KBM-7 (cell line): Measurements from ENCODE around the gene BAIAP2.

Source experiments
- DNase-seq: peaks from one replicate; pipeline ENCODE4 v3.0.0-alpha.2; 2015
- in situ Hi-C: fragments of 300-500 bp; cut with MboI; formaldehyde crosslinking; loops from 2 replicates; pipeline ENCODE4 v1.14.3; 2020; ENCODE audit warnings: low sequenced_read_pairs, low pct_unique_long_range_greater_than_20kb, mixed read lengths

The BAIAP2 gene, protein sequence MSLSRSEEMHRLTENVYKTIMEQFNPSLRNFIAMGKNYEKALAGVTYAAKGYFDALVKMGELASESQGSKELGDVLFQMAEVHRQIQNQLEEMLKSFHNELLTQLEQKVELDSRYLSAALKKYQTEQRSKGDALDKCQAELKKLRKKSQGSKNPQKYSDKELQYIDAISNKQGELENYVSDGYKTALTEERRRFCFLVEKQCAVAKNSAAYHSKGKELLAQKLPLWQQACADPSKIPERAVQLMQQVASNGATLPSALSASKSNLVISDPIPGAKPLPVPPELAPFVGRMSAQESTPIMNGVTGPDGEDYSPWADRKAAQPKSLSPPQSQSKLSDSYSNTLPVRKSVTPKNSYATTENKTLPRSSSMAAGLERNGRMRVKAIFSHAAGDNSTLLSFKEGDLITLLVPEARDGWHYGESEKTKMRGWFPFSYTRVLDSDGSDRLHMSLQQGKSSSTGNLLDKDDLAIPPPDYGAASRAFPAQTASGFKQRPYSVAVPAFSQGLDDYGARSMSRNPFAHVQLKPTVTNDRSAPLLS

DNA sequence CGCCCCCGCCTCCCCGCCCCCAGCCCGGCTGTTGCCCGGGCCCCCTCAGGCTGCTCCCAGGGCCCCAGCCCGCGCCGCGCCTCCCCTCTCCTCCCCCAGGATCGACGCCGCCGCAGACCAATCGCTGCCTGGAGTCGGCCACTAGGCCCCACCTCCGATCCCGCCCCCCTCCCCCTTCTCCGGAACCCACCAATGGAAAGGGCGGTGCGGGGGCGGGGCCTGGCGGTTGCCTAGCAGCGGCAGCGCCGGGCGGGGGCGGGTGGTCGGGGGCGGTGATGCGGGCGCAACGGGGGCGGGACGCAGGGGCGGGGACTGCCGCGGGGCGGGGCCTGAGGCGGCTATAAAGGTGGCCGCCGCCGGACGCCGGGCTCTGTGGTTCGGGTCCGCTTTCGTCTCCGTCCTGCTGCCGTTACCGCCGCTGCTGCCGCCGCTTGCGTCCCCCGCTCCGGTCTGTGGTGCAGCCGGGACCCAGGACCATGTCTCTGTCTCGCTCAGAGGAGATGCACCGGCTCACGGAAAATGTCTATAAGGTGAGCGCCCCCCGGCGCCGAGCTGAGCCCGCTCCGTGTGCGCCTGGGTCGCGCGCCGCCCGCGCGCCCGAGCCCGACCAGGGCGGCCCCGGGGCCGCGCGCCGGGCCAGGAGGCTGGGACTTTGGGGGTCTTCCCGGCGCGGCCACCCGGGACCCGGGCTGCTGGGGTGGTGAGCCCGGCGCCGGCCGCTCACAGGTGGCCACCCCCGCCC lies at the start of gene BAIAP2:
BAIAP2 (plus strand) TSS at position 373 of the 742 bp plus-strand sequence; CDS start at position 477, 104 bp downstream.
- DNase-seq: peak; percentile 79
- in situ Hi-C loops: no loop called here

DNA sequence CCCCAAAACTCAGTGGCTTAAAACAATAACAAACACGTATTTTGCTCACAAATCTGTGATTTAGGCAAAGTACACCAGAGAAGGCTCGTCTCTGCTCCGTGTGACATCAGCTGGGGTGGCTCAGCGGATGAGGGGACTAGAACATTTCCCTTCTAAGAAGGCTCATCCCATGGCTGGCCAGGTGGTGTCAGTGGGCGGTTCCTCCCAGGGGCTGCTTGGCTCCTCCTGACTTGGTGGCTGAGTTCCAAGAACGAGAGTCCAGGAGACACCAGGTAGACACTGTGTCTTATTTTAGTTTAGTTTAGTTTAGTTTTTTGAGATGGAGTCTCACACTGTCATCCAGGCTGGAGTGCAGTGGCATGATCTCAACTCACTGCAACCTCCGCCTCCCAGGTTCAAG lies 48.9 kb upstream of the BAIAP2 start:
- in situ Hi-C loops: no loop called here
- no peak for DNase-seq

DNA sequence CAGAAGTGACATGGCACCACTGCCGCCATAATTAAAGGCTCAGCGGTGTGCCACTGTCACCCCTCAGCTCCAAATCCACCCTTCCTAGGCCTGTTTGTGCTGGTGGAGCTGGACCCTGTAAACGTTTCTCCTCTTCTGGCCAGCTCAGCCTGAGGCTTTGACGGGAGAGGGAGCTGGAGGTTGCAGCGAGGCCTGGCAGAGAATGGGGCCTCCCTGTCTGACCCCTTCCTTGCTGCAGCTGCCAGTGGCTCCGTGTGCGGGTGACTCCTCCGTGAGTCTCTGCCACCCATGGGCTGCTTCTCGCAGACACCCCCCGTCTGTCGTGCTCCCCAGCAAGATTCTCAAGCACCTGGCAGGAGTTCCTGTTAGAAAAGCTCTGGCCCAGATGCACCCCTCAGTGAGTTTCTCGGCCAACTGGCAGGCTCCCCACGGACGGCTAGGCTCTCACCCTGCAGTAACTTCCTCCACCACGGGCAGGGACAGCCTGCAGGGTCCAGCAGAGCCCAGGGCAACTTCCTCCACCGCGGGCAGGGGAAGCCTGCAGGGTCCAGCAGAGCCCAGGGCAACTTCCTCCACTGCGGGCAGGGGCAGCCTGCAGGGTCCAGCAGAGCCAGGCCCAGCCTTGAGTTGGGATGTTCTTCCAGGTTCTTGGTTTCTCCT lies 48.0 kb upstream of the BAIAP2 start:
- in situ Hi-C loops: no loop called here

DNA sequence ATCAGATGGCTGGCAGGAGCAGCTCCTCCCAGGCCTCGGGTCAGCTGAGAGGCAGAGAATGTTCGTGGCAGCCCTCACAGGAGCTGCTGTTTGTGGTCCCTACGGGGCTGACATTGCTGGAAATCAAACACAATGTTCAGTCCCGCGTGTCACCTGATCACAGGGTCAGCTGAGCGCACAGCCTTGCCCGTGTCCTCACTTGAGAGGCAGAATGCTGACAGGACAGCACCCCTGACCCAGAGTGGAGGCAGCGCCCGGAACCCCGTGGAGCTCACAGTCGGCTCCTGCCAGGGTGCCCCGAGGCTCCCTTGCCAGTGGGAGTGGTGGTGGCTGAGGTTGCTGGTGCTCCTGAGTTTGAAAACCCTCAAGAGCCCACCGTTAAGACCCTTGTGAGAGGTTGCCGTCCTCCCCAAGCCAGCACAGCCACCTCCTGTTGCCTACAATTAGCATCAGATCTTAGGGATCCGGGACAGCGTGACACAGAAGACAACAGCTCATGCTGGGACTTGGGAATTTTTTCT lies 47.0 kb upstream of the BAIAP2 start:
- no peak for DNase-seq
- in situ Hi-C loops: no loop called here

More for the DNA sequence above, 48.0 kb upstream of the BAIAP2 start:
- DNase-seq: no peak

DNA sequence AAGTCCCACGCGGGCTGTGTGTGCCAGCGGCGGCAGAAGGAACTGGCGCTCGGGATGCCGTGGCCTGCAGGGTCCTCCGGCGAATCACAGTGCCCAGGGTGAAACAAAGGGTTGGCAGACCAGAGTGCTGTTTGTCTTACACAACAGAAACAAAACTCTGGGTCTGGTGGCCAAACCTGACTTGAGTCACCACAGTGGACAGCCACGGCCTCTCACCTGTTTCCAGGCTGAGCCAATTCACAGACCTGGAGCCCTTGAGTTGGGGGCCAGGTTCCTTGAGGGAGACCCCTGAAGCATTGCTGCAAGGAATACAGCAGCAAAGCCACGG lies 45.4 kb upstream of the BAIAP2 start:
- DNase-seq: no peak
- in situ Hi-C loops: no loop called here

DNA sequence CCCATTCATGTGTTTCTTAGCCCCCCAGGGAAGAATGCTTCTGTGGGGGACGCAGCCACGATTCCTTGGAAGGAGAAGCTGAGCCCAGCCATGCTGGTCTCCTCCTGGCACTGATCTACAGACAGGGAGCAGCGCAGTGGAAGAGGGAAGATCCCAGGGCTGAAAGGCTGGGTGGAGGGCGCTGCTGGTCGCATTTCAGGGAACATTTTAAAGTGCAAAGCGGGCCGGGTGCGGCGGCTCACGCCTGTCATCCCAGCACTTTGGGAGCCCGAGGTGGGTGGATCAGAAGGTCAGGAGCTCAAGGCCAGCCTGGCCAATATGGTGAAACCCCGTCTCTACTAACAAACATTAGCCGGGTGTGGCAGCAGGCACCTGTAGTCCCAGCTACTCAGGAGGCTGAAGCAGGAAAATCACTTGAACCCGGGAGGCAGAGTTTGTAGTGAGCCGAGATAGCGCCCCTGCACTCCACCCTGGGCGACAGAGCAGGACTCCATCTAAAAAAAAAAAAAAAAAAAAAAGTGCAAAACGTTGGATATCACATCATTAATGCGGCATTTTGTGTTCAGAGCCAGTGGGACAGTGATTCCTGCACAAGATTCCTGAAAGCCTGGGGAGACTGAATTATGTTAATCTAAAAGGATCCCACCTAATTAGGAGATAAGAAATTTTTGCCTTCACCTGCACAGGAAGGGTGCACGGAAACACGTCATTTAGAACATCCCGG lies 43.9 kb upstream of the BAIAP2 start:
- in situ Hi-C loops: no loop called here
- DNase-seq: peak; percentile 35

DNA sequence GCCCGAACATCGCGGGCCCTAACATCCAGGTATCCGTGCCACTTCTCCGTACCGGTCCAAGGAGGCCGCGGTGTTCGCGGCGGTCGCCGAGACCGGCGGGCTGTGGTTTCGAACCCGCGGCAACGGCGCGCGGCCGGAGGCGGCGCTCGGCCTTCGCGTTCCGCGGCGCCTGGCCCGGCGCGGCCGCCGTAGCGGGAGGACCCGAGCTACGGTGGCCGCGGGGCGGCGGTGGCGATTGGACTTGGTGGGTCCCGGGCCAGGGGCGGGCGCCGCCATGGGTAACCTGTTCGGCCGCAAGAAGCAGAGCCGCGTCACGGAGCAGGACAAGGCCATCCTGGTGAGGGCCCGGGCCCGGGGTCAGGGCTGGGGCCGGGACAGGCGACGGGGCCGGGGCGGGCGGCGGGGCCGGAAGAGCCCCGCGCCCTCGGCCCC lies 43.3 kb upstream of the BAIAP2 start, which contains the start of gene CHMP6:
CHMP6 (plus strand) TSS at position 197 of the 432 bp plus-strand sequence; CDS start at position 275, 78 bp downstream.
- DNase-seq: peak; percentile 62
- in situ Hi-C loops: no loop called here

DNA sequence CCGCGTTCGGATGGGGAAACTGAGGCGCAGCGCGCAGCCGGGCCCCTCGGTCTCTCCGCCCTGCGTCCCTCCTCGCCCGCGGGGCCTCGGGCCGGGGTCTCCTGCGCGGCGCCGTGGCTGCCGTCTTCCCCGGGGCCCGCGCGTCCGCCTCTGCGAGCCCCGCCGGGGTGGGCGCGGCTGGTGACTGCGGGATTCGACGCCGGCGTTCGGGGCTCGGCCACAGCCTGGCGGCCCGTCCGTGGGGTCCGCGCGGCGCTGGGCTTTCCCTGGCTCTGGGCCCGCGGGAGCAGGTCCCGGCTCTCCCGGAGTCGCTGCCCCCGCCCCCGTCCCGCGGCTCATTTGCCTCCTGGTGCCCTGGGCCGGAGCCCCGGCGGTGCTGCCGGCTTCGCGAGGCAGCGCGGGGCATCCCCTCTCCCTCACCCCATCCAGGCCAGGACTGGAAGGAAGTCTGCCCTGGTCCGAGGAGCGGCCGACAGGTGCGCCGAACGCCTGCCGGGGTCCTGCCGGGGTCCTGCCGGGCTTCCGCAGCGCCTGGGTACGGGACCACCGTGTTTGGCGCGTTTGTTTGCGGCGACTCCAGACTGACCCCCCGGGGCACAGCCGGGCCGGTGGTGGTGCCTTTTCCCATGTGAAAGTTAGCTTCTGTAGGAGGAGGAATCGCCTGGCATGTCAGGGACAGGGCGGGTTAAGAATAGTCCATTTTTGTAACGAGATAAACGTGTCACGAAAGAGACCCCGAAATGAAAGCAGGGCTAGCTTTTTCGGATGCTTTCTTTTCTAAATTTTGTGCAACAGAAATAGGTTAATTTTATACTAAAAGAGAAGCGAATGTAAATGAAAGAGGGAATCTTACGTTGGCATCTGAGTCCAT lies 42.6 kb upstream of the BAIAP2 start:
- no peak for DNase-seq
- in situ Hi-C loops: no loop called here

DNA sequence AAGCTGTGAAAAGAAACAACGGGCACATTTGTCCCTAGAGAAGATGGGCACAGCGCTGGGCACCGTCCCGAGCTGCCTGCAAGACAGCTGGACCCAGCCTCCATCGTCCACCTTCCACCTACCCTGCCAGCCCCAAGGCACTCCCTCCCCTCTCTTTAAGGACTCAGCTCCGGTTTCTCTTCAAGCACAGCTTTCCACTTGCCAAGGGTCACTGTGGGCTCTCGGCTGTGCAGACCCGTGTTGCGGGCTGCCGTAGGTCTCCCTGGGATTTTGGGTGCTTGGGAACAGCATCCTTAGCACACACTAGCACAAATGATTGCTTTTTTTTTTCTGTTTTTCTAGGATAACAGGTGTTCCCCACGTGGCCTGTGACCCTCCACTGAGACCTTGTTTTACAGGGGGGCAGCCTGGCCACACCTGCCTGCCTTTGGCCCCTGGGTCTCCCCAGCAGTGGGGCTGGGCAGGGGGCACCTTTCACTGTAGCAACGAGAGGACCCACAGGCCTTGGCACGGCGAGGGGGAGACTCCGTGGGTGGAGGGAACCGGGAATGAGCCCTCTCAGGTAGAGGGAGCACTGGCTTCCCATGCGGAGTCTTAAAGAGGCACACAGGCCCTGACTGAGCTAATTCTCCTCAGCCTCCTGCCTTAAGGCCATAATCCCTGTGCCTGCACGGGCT lies 41.9 kb upstream of the BAIAP2 start:
- no peak for DNase-seq
- in situ Hi-C loops: no loop called here

DNA sequence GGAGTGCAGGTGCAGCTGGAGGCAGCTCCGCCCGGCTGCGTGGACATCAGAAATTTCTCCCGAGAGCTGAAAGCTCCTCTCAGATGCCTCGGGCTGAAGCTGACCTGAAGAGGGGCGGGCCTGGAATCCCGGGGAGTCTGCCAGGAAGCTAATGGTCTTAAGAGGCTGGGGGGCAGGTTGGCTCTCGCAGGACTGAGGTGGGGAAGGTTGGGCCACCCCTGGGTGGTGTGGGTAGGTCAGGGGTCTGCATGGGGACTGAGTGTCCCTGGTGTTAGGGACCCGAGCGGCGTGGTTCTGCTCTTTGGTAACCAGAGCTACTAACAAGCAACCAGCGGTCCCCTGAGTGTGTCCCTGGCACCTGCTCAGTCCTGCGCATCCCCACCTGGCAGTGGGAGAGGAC lies 39.8 kb upstream of the BAIAP2 start:
- in situ Hi-C loops: no loop called here
- DNase-seq: no peak

DNA sequence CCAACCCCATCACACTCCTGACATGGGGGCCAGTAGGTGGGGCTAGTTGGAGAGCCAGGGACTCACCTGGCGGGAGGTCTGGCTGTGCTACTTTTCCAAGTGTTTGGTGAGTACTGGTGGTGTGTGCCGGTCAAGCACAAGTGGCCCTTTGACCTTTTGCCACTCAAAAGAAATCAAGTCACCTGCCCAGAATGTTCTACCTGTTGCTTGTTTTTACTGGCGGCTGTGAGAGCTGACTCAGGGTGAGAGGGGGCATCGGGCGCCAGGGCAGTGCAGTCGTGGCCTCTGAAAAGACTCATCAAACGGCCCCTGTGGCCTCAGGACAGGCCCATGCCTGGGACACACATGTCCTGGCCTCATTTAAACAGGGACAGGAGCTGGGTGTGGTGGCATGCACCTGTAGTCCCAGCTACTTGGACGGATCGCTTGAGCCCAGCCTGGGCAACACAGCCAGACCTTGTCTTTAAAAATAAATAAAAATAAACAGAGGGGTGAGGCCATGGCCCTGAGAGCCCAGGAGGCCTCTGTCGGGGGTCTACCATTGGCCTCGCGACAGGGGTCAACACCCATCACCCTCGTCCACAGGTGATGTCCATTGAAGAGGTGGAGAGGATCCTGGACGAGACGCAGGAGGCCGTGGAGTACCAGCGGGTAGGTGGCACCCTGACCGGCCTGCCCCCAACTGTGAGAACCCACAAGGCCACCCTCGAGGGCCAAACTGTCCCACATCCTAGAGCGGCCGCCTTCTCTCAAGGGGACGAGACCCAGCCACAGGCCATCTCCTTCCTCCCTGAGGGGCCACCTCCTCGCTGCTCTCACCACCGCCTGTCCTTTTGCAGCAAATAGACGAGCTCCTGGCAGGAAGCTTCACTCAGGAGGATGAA lies 38.3 kb upstream of the BAIAP2 start:
- no peak for DNase-seq
- in situ Hi-C loops: no loop called here

DNA sequence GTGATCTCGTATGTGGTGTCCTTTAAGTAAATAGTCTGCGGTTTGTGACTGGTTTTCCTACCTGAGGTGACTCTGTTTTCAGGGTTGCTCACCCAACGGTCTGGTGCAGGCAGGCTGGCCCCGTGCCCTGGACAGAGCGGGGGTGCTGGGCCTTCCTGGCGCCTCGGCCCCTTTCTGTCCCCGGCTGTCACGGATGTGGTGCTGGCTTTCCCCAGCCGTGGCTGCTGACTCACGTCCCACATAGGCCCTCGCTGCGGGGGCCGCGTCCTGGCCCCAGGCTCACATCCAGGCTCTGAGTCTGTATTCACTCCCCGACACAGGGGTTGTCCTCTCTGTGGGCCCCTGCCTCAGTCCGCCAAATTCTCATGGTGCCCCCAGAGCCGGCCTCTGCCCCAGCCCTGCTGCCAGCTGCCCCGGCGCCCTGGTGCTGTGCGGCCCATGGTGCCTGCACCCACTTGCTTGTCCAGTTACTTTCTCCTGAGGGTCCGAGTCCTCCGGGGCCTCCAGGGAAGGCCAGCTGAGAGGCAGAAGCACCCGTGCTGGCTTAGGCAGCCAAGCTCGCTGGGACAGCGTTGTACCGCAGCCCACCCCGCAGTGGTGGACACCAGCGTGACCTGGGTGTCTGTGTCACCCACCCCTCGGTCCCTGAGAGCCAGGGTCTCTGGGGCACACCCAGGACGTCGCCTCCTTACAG lies 37.4 kb upstream of the BAIAP2 start:
- DNase-seq: no peak
- in situ Hi-C loops: no loop called here

DNA sequence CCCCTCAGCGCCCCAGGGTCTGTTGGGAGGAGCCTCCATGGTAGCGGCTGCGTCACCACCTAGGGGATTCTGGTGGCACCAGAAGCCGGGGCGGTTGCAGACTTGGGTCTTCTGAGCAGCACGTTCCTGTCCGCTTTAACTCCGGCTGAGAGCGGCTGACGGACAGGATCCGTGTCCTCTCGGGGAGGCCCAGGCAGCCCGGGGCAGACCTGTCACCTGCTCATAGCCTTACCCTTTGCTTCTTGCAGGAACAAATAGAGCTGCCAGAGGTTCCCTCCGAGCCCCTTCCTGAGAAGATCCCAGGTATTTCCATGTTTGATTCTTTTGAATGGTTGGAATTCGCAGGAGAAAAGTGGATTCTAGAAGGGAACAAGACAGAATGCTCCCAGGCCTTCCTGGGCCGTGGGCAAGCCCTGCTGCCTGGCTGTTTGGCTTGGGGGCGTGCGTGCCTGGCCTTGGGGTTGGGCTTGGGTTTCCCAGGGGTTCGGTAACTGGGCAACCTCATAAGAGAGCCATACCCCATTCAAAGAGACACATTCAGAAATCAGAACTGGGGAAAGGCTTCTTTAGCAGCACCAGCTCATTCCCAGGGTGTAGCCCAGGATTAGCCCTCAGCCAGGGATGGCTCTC lies 36.7 kb upstream of the BAIAP2 start:
- in situ Hi-C loops: no loop called here
- no peak for DNase-seq

DNA sequence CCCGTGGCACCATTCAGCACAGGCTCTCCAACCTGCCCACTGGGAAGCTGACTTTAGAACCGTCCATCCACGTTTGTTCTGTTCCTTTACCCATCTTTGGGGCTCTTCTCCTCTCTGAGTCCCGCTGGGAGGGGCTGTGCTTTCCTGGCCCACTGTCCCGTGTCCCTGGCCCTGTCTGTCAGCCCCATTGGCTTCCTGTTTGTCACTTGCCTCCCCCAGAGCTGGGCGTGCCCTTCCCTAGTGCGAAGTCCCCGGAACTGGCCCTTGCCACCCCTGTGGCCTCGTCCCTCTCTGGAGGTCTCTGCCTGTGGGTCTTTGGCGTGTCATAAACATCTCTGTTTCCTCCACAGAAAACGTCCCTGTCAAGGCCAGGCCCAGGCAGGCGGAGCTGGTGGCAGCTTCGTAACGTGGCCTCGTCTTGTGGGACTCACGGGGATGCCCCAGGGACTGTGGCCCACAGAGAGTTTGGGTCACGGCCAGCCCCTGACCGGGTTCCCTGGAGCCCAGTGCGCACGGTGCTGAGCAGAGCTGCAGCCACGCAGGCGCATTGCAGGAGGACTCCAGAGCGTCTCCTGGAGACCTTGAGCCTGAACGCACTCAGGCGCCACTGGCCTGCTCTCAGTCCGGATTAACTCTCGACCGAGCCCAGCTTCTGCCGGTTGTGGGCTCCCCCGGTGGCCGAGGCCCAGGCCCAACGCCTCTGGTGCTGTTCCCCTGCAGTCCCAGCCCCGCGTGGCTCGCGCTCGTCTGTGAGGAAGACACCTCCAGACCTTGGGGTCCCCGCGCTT lies 36.0 kb upstream of the BAIAP2 start:
- in situ Hi-C loops: no loop called here
- DNase-seq: no peak
